ENCODE measurements around the gene MYL4. TPM values are rescaled to one million over a fixed set of nuclear protein-coding genes. Genes with fewer than 3 reads are reported as not detected.

Gene MYL4
- total and polyA plus RNA-seq, 10 of the 15 experiments (the other 5 are each of a cell fraction or from before 2014, with no cell fraction given): 0.23 to 1.6 (median 0.58) TPM; not detected in 3

- no peaks in the 10 kb centered on the region for H4K20me1 ChIP-seq (ENCODE audit: control insufficient read depth, insufficient read depth)
- H3K9ac ChIP-seq (ENCODE audit: control insufficient read depth, insufficient read depth, low read length): no peak overlapping the region
- H3K36me3 ChIP-seq (ENCODE audit: control insufficient read depth in 2 of 2, insufficient read depth in 2 of 2, low read length in 1 of 2): no peaks in the 10 kb centered on the region
- WGBS (ENCODE audit: insufficient coverage, insufficient replicate concordance, low lambda C conversion rate, missing lambda C conversion rate): 18% methylated on average over 1 of the region's 1 CpG
- in situ Hi-C loops (cut with MboI): no loop called here
- H3K27ac ChIP-seq (ENCODE audit: control insufficient read depth, insufficient read depth): no peak overlapping the region
- intact Hi-C loops (cut with micrococcal nuclease; ENCODE audit: unreplicated experiment): no loop called here
- H3K4me3 ChIP-seq: no peak overlapping the region
- H2AFZ ChIP-seq (ENCODE audit: control insufficient read depth, low read depth, low read length): no peak overlapping the region
- H3K4me1 ChIP-seq (ENCODE audit: control insufficient read depth, insufficient read depth, low read length): peaks cover 13% of the 10 kb centered on the region
- DNase-seq (ENCODE audit: low read depth, low spot score) (no peak), FAIRE-seq (no peak), ATAC-seq (no peak)
- no peaks in the 10 kb centered on the region for H3K27me3 ChIP-seq (replicated peaks in 1 of 2; ENCODE audit: control insufficient read depth in 2 of 2, insufficient read depth in 2 of 2, low read length in 1 of 2)
- ChIA-PET SMC1A (ENCODE audit: uncharacterized antibody, unreplicated experiment) (interaction anchor here (1.1 to 3.3 kb wide), 3 partner anchors 9 to 14 kb away, joined by 3 to 16 read pairs (median 6); no protein-coding TSS in a partner anchor), CTCF (interaction anchor here (1.2 kb wide), 1 partner anchor 14 kb away, joined by 3 read pairs; no protein-coding TSS in a partner anchor), POLR2A (interaction anchor here (1.0 kb wide), 1 partner anchor 8 kb away, joined by 4 read pairs; no protein-coding TSS in a partner anchor), RAD21 (ENCODE audit: unreplicated experiment) (interaction anchor here (0.6 kb wide), 1 partner anchor 11 kb away, joined by 3 read pairs; no protein-coding TSS in a partner anchor)
- no peak overlapping the region for H3K4me2 ChIP-seq (ENCODE audit: control insufficient read depth, insufficient read depth)
- BruUV-seq (replicated peaks): no TSS peak
- peaks cover 3% of the 10 kb centered on the region; the same call in 2 of the 3 replicates for H3K9me3 ChIP-seq (replicated peaks; ENCODE audit: control insufficient read depth, insufficient read depth, low read length)
- H3K79me2 ChIP-seq (ENCODE audit: control insufficient read depth, insufficient read depth, low read length): no peaks in the 10 kb centered on the region
- no peak for TF ChIP-seq STAT1 (conservative IDR thresholded peaks at IDR 0.05)
- no peak for TF ChIP-seq ZNF274 (IDR thresholded peaks at IDR 0.05; ENCODE audit: insufficient read depth, insufficient read length)
- TF ChIP-seq MTA2 (IDR thresholded peaks at IDR 0.05; ENCODE audit: low read depth): no peak
- TF ChIP-seq, protein P1, sequence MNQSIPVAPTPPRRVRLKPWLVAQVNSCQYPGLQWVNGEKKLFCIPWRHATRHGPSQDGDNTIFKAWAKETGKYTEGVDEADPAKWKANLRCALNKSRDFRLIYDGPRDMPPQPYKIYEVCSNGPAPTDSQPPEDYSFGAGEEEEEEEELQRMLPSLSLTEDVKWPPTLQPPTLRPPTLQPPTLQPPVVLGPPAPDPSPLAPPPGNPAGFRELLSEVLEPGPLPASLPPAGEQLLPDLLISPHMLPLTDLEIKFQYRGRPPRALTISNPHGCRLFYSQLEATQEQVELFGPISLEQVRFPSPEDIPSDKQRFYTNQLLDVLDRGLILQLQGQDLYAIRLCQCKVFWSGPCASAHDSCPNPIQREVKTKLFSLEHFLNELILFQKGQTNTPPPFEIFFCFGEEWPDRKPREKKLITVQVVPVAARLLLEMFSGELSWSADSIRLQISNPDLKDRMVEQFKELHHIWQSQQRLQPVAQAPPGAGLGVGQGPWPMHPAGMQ (IDR thresholded peaks at IDR 0.05; ENCODE audit: borderline replicate concordance): no peak
- TF ChIP-seq FOXK2 (IDR thresholded peaks at IDR 0.05): no peak
- TF ChIP-seq, protein P2, sequence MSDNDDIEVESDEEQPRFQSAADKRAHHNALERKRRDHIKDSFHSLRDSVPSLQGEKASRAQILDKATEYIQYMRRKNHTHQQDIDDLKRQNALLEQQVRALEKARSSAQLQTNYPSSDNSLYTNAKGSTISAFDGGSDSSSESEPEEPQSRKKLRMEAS (IDR thresholded peaks at IDR 0.05; ENCODE audit: low read depth, low read length): no peak
- TF ChIP-seq, protein P3, sequence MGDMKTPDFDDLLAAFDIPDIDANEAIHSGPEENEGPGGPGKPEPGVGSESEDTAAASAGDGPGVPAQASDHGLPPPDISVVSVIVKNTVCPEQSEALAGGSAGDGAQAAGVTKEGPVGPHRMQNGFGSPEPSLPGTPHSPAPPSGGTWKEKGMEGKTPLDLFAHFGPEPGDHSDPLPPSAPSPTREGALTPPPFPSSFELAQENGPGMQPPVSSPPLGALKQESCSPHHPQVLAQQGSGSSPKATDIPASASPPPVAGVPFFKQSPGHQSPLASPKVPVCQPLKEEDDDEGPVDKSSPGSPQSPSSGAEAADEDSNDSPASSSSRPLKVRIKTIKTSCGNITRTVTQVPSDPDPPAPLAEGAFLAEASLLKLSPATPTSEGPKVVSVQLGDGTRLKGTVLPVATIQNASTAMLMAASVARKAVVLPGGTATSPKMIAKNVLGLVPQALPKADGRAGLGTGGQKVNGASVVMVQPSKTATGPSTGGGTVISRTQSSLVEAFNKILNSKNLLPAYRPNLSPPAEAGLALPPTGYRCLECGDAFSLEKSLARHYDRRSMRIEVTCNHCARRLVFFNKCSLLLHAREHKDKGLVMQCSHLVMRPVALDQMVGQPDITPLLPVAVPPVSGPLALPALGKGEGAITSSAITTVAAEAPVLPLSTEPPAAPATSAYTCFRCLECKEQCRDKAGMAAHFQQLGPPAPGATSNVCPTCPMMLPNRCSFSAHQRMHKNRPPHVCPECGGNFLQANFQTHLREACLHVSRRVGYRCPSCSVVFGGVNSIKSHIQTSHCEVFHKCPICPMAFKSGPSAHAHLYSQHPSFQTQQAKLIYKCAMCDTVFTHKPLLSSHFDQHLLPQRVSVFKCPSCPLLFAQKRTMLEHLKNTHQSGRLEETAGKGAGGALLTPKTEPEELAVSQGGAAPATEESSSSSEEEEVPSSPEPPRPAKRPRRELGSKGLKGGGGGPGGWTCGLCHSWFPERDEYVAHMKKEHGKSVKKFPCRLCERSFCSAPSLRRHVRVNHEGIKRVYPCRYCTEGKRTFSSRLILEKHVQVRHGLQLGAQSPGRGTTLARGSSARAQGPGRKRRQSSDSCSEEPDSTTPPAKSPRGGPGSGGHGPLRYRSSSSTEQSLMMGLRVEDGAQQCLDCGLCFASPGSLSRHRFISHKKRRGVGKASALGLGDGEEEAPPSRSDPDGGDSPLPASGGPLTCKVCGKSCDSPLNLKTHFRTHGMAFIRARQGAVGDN (IDR thresholded peaks at IDR 0.05): no peak
- no peak for TF ChIP-seq KLF5 (IDR thresholded peaks at IDR 0.05; ENCODE audit: partially characterized antibody)
- no peak for TF ChIP-seq SUPT20H (IDR thresholded peaks at IDR 0.05; ENCODE audit: borderline replicate concordance, control insufficient read depth, low read depth, low read length)
- TF ChIP-seq PKNOX1 (IDR thresholded peaks at IDR 0.05): no peak
- no peak for TF ChIP-seq SREBF2 (IDR thresholded peaks at IDR 0.05; ENCODE audit: low read length)
- TF ChIP-seq CHD1 (IDR thresholded peaks at IDR 0.05; ENCODE audit: low read depth, low read length): no peak
- TF ChIP-seq, protein P4, sequence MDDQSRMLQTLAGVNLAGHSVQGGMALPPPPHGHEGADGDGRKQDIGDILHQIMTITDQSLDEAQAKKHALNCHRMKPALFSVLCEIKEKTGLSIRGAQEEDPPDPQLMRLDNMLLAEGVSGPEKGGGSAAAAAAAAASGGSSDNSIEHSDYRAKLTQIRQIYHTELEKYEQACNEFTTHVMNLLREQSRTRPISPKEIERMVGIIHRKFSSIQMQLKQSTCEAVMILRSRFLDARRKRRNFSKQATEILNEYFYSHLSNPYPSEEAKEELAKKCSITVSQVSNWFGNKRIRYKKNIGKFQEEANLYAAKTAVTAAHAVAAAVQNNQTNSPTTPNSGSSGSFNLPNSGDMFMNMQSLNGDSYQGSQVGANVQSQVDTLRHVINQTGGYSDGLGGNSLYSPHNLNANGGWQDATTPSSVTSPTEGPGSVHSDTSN (IDR thresholded peaks at IDR 0.05; ENCODE audit: insufficient replicate concordance, low read depth, low read length): no peak
- TF ChIP-seq, protein P5, sequence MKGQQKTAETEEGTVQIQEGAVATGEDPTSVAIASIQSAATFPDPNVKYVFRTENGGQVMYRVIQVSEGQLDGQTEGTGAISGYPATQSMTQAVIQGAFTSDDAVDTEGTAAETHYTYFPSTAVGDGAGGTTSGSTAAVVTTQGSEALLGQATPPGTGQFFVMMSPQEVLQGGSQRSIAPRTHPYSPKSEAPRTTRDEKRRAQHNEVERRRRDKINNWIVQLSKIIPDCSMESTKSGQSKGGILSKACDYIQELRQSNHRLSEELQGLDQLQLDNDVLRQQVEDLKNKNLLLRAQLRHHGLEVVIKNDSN (IDR thresholded peaks at IDR 0.05; ENCODE audit: borderline replicate concordance, extremely low read length, insufficient read depth, low read depth, low read length): no peak
- no peak for TF ChIP-seq ATF7 (IDR thresholded peaks at IDR 0.05; ENCODE audit: low read depth)
Measured at GRCh38 chr17:47272491-47272890, 63.3 kb downstream of the MYL4 start.

Measured in GM12878 (cell line).